IMR-90 (cell line): ENCODE data around the gene PITPNB. TPM values are rescaled to one million over a fixed set of nuclear protein-coding genes. Genes with fewer than 3 reads are reported as not detected.

Experiments used
- ATAC-seq: fragments of 200-7000 bp; cut with Tn5 transposase; 2 replicates; pipeline ENCODE4 v1.9.1; 2020; ENCODE audit warnings: low read depth, mild to moderate bottlenecking, moderate library complexity
- BruUV-seq: library from RNA; stranded (reverse); fragments of 400-500 nt; replicated peaks from 2 replicates; lab custom pipeline; 2021; lab: Mats Ljungman, UMichigan
- CTCF ChIA-PET: fragments of 300-600 bp; formaldehyde crosslinking; extraction: SDS; loops from one replicate; lab custom pipeline; 2021; ENCODE audit warnings: antibody characterized with exemption; lab: Yijun Ruan, JAX
- POLR2A ChIA-PET: fragments of 300-600 bp; sonication (Branson Sonifier 250); formaldehyde crosslinking; loops from one replicate; lab custom pipeline; 2022; ENCODE audit warnings: antibody characterized with exemption; ENCODE audit not compliant: unreplicated experiment; lab: Charles Lee
- DNase-seq: peaks from one replicate; pipeline ENCODE4 v3.0.0; 2013
- H2AFZ ChIP-seq: replicated peaks from 2 replicates; pipeline ENCODE3; 2013; ENCODE audit warnings: low read length, mild to moderate bottlenecking; ENCODE audit not compliant: poor library complexity
- H2AK5ac ChIP-seq: 2 replicates; pipeline ENCODE4 v1.6.1; 2013; ENCODE audit warnings: low read depth, low read length, inconsistent platforms
- H2AK9ac ChIP-seq: replicated peaks from 2 replicates; pipeline ENCODE3; 2013; ENCODE audit warnings: mild to moderate bottlenecking, low read depth, low read length, moderate library complexity; ENCODE audit not compliant: poor library complexity
- H2BK120ac ChIP-seq: 2 replicates; pipeline ENCODE4 v1.6.1; 2013; ENCODE audit warnings: low read depth, low read length, inconsistent platforms
- H2BK15ac ChIP-seq: 3 replicates; pipeline ENCODE4 v1.6.1; 2013; ENCODE audit warnings: low read depth, low read length, inconsistent platforms
- H2BK20ac ChIP-seq: 2 replicates; pipeline ENCODE4 v1.6.1; 2013; ENCODE audit warnings: low read depth, mild to moderate bottlenecking, inconsistent platforms, low read length, moderate library complexity
- H2BK5ac ChIP-seq: 2 replicates; pipeline ENCODE4 v1.6.1; 2013; ENCODE audit warnings: mild to moderate bottlenecking, low read depth, low read length, inconsistent platforms; ENCODE audit not compliant: poor library complexity, severe bottlenecking
- H3K14ac ChIP-seq: replicated peaks from 2 replicates; pipeline ENCODE4 v1.6.1; 2013; ENCODE audit warnings: low read depth, low read length, inconsistent platforms
- H3K18ac ChIP-seq: 2 replicates; pipeline ENCODE4 v1.6.1; 2013; ENCODE audit warnings: low read depth, low read length, control low read depth
- H3K23ac ChIP-seq: 2 replicates; pipeline ENCODE4 v1.6.1; 2013; ENCODE audit warnings: low read depth, low read length, inconsistent platforms
- H3K27ac ChIP-seq: 2 replicates; pipeline ENCODE4 v1.5.1; 2013; ENCODE audit warnings: mild to moderate bottlenecking, control low read depth, low read length; ENCODE audit not compliant: insufficient read depth
- H3K27me3 ChIP-seq: 2 replicates; pipeline ENCODE4 v1.6.1; 2013; ENCODE audit warnings: low read length; ENCODE audit not compliant: control insufficient read depth, insufficient read depth
- H3K36me3 ChIP-seq: 2 replicates; pipeline ENCODE4 v1.6.1; 2013; ENCODE audit warnings: low read length, mixed read lengths; ENCODE audit not compliant: control insufficient read depth, insufficient read depth
- H3K4ac ChIP-seq: 2 replicates; pipeline ENCODE4 v1.6.1; 2013; ENCODE audit warnings: low read depth, low read length, inconsistent platforms
- H3K4me1 ChIP-seq: 2 replicates; pipeline ENCODE4 v1.6.1; 2013; ENCODE audit warnings: low read length, mixed read lengths; ENCODE audit not compliant: control insufficient read depth, insufficient read depth
- H3K4me2 ChIP-seq: 2 replicates; pipeline ENCODE4 v1.6.1; 2013; ENCODE audit warnings: low read depth, mild to moderate bottlenecking, control low read depth, low read length, moderate library complexity
- H3K4me3 ChIP-seq: 2 replicates; pipeline ENCODE4 v1.5.1; 2013; ENCODE audit warnings: low read depth, mild to moderate bottlenecking, control low read depth, low read length, moderate library complexity; ENCODE audit not compliant: insufficient read depth
- H3K56ac ChIP-seq: 2 replicates; pipeline ENCODE4 v1.6.1; 2013; ENCODE audit warnings: low read length, inconsistent platforms; ENCODE audit not compliant: insufficient read depth; ENCODE audit errors: extremely low read depth
- H3K79me1 ChIP-seq, 2 experiments: 2 replicates each; pipeline ENCODE4 v1.6.1; 2013; ENCODE audit warnings: low read length in 2 of 2, inconsistent platforms in 1 of 2, low read depth in 1 of 2
- H3K9ac ChIP-seq: 2 replicates; pipeline ENCODE4 v1.6.1; 2013; ENCODE audit warnings: low read depth, low read length, control low read depth
- H3K9me1 ChIP-seq: 2 replicates; pipeline ENCODE4 v1.6.1; 2013; ENCODE audit warnings: low read length, inconsistent platforms; ENCODE audit not compliant: insufficient read depth
- H3K9me3 ChIP-seq: 2 replicates; pipeline ENCODE4 v1.6.1; 2013; ENCODE audit warnings: low read length; ENCODE audit not compliant: control insufficient read depth, insufficient read depth
- H4K20me1 ChIP-seq: 2 replicates; pipeline ENCODE4 v1.6.1; 2013; ENCODE audit warnings: low read length, inconsistent platforms; ENCODE audit not compliant: insufficient read depth
- H4K5ac ChIP-seq: 2 replicates; pipeline ENCODE4 v1.6.1; 2013; ENCODE audit warnings: mild to moderate bottlenecking, low read depth, low read length, control low read depth
- H4K8ac ChIP-seq, 2 experiments: 2 replicates each; pipeline ENCODE4 v1.6.1; 2013; ENCODE audit warnings: low read depth in 2 of 2, low read length in 2 of 2, control low read depth in 1 of 2, inconsistent platforms in 1 of 2
- H4K91ac ChIP-seq: 2 replicates; pipeline ENCODE4 v1.6.1; 2013; ENCODE audit warnings: low read depth, low read length, inconsistent platforms; ENCODE audit not compliant: insufficient read depth
- CEBPB ChIP-seq: IDR thresholded peaks from 2 replicates; pipeline ENCODE4 v1.6.1; 2012; ENCODE audit warnings: low read depth, low read length, improper control_type of control experiment
- CHD1 ChIP-seq: IDR thresholded peaks from 2 replicates; pipeline ENCODE4 v1.6.1; 2012; ENCODE audit warnings: low read depth, low read length, improper control_type of control experiment
- FOS ChIP-seq: fragments of 150-350 bp; IDR thresholded peaks from 2 replicates; pipeline ENCODE4 v1.6.1; 2016; ENCODE audit warnings: low read depth, low read length
- MAFK ChIP-seq: IDR thresholded peaks from 2 replicates; pipeline ENCODE4 v1.6.1; 2012; ENCODE audit warnings: low read depth, low read length, improper control_type of control experiment
- MAZ ChIP-seq: IDR thresholded peaks from 2 replicates; pipeline ENCODE4 v1.6.1; 2012; ENCODE audit warnings: low read depth, mild to moderate bottlenecking, low read length, improper control_type of control experiment, moderate library complexity, borderline replicate concordance
- POLR2A ChIP-seq: IDR thresholded peaks from 2 replicates; pipeline ENCODE4 v1.6.1; 2012; ENCODE audit warnings: mild to moderate bottlenecking, low read depth, low read length
- RCOR1 ChIP-seq: IDR thresholded peaks from 2 replicates; pipeline ENCODE4 v1.6.1; 2012; ENCODE audit warnings: mild to moderate bottlenecking, low read length, improper control_type of control experiment; ENCODE audit not compliant: insufficient replicate concordance
- WGBS, 2 experiments: methylation state at CpG; one replicate each; pipeline versions ENCODE4 v1.1.5 to v1.1.7; 2013; ENCODE audit warnings: missing lambda C conversion rate in 2 of 2; ENCODE audit not compliant: insufficient read length in 1 of 2; ENCODE audit errors: extremely low coverage in 2 of 2; 5-methylcytosine and 5-hydroxymethylcytosine counted together
- dilution Hi-C: fragments of 300-500 bp; cut with HindIII; formaldehyde crosslinking; loops from one replicate; pipeline ENCODE4 v1.14.3; 2018; ENCODE audit warnings: low sequenced_read_pairs; ENCODE audit not compliant: unreplicated experiment
- in situ Hi-C: fragments of 300-500 bp; cut with MboI; formaldehyde crosslinking; loops from 3 replicates; pipeline ENCODE4 v1.14.3; 2019; ENCODE audit warnings: low sequenced_read_pairs, inconsistent platforms, mixed read lengths
- intact Hi-C: fragments of 100-400 bp; cut with micrococcal nuclease; formaldehyde crosslinking; loops from 2 replicates; pipeline ENCODE4 v1.10.0; 2022
- polyA plus RNA-seq, 3 experiments: library from polyadenylated mRNA; depleted of rRNA; stranded (reverse); fragments of >200 nt; gene quantifications; 2 replicates each; pipeline ENCODE4 v1.2.3, GENCODE V29; 2012; ENCODE audit warnings: low replicate concordance in 1 of 3
- total RNA-seq: library from RNA; depleted of rRNA; stranded (reverse); fragments of >200 nt; gene quantifications from 2 replicates; pipeline ENCODE4 v1.2.3, GENCODE V29; 2012
- TF ChIP-seq, protein P1 (sequence below): conservative IDR thresholded peaks from 2 replicates; pipeline ENCODE4 v1.5.1; 2012; ENCODE audit warnings: mild to moderate bottlenecking, low read depth, low read length, improper control_type of control experiment
- TF ChIP-seq, protein P2 (sequence below): fragments of 150-350 bp; IDR thresholded peaks from 2 replicates; pipeline ENCODE4 v1.6.1; 2016; ENCODE audit warnings: low read depth, mild to moderate bottlenecking, low read length, moderate library complexity, borderline replicate concordance

The PITPNB gene
- total and polyA plus RNA-seq, 2 of the 4 experiments (the other 2 are of a cell fraction): 19.7 to 54.5 TPM

DNA sequence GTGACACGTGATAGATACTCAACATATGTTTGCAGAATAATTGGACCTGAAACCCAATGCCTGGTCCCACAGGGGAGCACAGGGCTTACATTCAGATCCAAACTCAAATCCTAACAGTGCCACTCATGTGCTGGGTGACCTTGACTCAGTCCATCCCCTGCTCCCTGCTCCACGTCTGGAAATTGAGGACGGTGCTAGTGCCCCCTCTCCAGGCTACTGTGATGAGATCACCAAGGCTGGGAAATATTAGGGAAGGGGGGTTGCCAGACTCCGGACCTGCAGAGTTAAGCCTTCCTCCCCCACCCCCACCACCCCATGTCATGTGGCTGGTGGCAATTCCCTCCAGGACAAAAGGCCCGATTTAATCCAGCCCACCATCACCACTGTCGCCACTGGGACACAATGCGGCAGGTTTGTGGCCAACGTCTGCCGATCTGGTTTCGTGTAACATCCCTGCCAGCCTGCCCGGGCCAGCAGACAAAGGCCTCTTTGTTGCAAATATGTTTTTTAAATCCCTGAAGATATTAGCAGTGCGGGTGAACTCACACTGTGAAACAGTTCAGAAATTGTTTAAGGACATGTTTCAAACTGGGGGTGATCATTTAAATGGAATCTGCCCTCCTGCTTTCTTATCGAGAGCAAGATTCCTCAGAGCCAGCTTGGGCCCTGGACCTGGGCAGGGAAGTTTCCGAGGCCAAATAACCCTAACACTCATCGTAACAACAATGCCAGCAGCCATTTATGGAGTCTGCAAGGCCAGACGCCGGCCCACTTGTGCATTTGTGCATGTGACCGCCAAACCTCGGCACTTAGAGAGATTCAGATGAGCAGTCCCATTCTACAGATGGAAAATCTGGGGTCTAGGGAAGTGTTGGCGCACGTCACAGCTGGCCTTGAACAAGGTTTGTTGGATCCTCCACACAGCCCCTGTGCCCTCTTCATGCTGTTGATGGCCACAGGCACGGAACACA is 97.9 kb downstream of the PITPNB start:
- no peak overlapping the region for H3K18ac ChIP-seq
- H2BK15ac ChIP-seq: no peak overlapping the region
- no peak overlapping the region for H3K23ac ChIP-seq
- no peaks in the 10 kb centered on the region for H3K36me3 ChIP-seq
- no peak for ATAC-seq
- H3K9me3 ChIP-seq: peaks cover 2% of the 10 kb centered on the region
- 90% methylated on average over 4 of the region's 22 CpGs; no CpG with 5 or more reads in 1 of the 2 experiments for WGBS, 2 experiments
- intact Hi-C loops: no loop called here
- H4K91ac ChIP-seq: no peak overlapping the region
- H2AK9ac ChIP-seq: peak overlapping the region; percentile 16
- no peak overlapping the region for H3K4ac ChIP-seq
- H3K79me1 ChIP-seq: no peaks in the 10 kb centered on the region
- CTCF ChIA-PET: no interaction called here
- H3K4me1 ChIP-seq: no peaks in the 10 kb centered on the region
- no peak overlapping the region for H3K4me2 ChIP-seq
- H3K56ac ChIP-seq: no peak overlapping the region
- H3K9me1 ChIP-seq: 0 out of 2 replicates have a peak, but pooled peaks cover 4% of the 10 kb centered on the region
- in situ Hi-C loops: no loop called here
- 0 out of 2 replicates have a peak overlapping the region, but pooled peaks have one; percentile 14 for H2BK20ac ChIP-seq
- H2AK5ac ChIP-seq: no peak overlapping the region
- H3K4me3 ChIP-seq: no peak overlapping the region
- POLR2A ChIA-PET: no interaction called here
- no peak overlapping the region for H4K5ac ChIP-seq
- H2AFZ ChIP-seq: no peak overlapping the region
- H4K8ac ChIP-seq: no peak overlapping the region
- no peak overlapping the region for H3K14ac ChIP-seq
- no TSS peak for BruUV-seq
- H3K9ac ChIP-seq: no peak overlapping the region
- H2BK5ac ChIP-seq: no peak overlapping the region
- H3K27me3 ChIP-seq: peaks cover 6% of the 10 kb centered on the region
- no peak for DNase-seq
- no peak overlapping the region for H2BK120ac ChIP-seq
- TF ChIP-seq, protein P1, sequence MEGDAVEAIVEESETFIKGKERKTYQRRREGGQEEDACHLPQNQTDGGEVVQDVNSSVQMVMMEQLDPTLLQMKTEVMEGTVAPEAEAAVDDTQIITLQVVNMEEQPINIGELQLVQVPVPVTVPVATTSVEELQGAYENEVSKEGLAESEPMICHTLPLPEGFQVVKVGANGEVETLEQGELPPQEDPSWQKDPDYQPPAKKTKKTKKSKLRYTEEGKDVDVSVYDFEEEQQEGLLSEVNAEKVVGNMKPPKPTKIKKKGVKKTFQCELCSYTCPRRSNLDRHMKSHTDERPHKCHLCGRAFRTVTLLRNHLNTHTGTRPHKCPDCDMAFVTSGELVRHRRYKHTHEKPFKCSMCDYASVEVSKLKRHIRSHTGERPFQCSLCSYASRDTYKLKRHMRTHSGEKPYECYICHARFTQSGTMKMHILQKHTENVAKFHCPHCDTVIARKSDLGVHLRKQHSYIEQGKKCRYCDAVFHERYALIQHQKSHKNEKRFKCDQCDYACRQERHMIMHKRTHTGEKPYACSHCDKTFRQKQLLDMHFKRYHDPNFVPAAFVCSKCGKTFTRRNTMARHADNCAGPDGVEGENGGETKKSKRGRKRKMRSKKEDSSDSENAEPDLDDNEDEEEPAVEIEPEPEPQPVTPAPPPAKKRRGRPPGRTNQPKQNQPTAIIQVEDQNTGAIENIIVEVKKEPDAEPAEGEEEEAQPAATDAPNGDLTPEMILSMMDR: no peak
- TF ChIP-seq RCOR1: no peak
- TF ChIP-seq FOS: no peak
- TF ChIP-seq, protein P2, sequence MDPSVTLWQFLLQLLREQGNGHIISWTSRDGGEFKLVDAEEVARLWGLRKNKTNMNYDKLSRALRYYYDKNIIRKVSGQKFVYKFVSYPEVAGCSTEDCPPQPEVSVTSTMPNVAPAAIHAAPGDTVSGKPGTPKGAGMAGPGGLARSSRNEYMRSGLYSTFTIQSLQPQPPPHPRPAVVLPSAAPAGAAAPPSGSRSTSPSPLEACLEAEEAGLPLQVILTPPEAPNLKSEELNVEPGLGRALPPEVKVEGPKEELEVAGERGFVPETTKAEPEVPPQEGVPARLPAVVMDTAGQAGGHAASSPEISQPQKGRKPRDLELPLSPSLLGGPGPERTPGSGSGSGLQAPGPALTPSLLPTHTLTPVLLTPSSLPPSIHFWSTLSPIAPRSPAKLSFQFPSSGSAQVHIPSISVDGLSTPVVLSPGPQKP: no peak
- no peak for TF ChIP-seq POLR2A
- no peak for TF ChIP-seq CEBPB
- TF ChIP-seq MAZ: no peak
- TF ChIP-seq CHD1: no peak
- no peak for TF ChIP-seq MAFK
- dilution Hi-C loops: no loop called here
- H3K27ac ChIP-seq: no peak overlapping the region
- no peaks in the 10 kb centered on the region for H4K20me1 ChIP-seq
